Peyer's patch (tissue), 4 donors: ENCODE measurements around the gene PTPN4. TPM values are rescaled to one million over a fixed set of nuclear protein-coding genes. Genes with fewer than 3 reads are reported as not detected.

ENCODE experiments used
- DNase-seq, 3 donors: peaks; one replicate each; pipeline ENCODE4 v3.0.0-alpha.2; 2017 to 2019
- H3K27ac ChIP-seq, 4 donors: fragments of 200-600 bp; sonication (generic); one replicate each; pipeline ENCODE4 v1.5.1; 2016 to 2019
- H3K27me3 ChIP-seq, 2 donors: fragments of 200-600 bp; sonication (generic); one replicate each; pipeline ENCODE4 v1.5.1; 2019
- H3K36me3 ChIP-seq, 3 donors: fragments of 200-600 bp; sonication (generic); one replicate each; pipeline ENCODE4 v1.5.1; 2016 to 2019
- H3K4me1 ChIP-seq, 4 donors: fragments of 200-600 bp; sonication (generic); one replicate each; pipeline ENCODE4 v1.5.1; 2016 to 2019
- H3K4me3 ChIP-seq, 4 donors: fragments of 200-600 bp; sonication (generic); 1 replicate in 3 of 4; 2 replicates in 1 of 4; pipeline ENCODE4 v1.5.1; 2016 to 2019; ENCODE audit warnings: mild to moderate bottlenecking in 1 of 4
- H3K9me3 ChIP-seq, 4 donors: fragments of 200-600 bp; sonication (generic); one replicate each; pipeline ENCODE4 v1.5.1; 2016 to 2019; ENCODE audit warnings: mild to moderate bottlenecking in 1 of 4
- CTCF ChIP-seq, 6 experiments: fragments of 450-650 bp in 4 of 6; fragments of 200-600 bp in 2 of 6; sonication (generic) in 1 of 6; IDR thresholded peaks; one replicate each; pipeline ENCODE4 v1.5.1; 2017 to 2019; ENCODE audit warnings: antibody characterized with exemption in 6 of 6, mild to moderate bottlenecking in 3 of 6, moderate library complexity in 1 of 6
- POLR2A ChIP-seq, 2 donors: fragments of 450-650 bp; IDR thresholded peaks; one replicate each; pipeline ENCODE4 v1.5.1; 2017; ENCODE audit warnings: antibody characterized with exemption in 2 of 2, mild to moderate bottlenecking in 2 of 2, moderate library complexity in 2 of 2
- total RNA-seq, 4 donors: library from RNA; depleted of rRNA; stranded (reverse); fragments of >200 nt; gene quantifications; one replicate each; pipeline ENCODE4 v1.1.0, GENCODE V29; 2016

The PTPN4 gene
- total RNA-seq, 4 donors from 2014 or later = 33.1 to 86.6 (median 43.5) TPM

GRCh38 chr2:119940856-119941255, 181.1 kb downstream of the PTPN4 start:
- Histone ChIP-seq H3K4me1 (no peaks in the 10 kb centered on the region), H3K36me3 (peaks cover 0 to 12% (median 0%) of the 10 kb centered on the region in 3 donors)
- no peak for DNase-seq

GRCh38 chr2:119941388-119941787, 181.7 kb downstream of the PTPN4 start:
- Histone ChIP-seq H3K4me1 (no peaks in the 10 kb centered on the region), H3K27me3 (no peaks in the 10 kb centered on the region), H3K27ac (no peak overlapping the region), H3K4me3 (no peak overlapping the region), H3K36me3 (peaks cover 0 to 12% (median 0%) of the 10 kb centered on the region in 3 donors), H3K9me3 (no peaks in the 10 kb centered on the region)
- TF ChIP-seq POLR2A (IDR thresholded peaks at IDR 0.05) (no peak), CTCF (IDR thresholded peaks at IDR 0.05) (no peak)
- no peak for DNase-seq

More at GRCh38 chr2:119940856-119941255, 181.1 kb downstream of the PTPN4 start:
- H3K4me3 ChIP-seq = no peak overlapping the region
- H3K9me3 ChIP-seq = no peaks in the 10 kb centered on the region
- H3K27ac ChIP-seq = no peak overlapping the region
- TF ChIP-seq POLR2A (IDR thresholded peaks at IDR 0.05) = no peak
- TF ChIP-seq CTCF (IDR thresholded peaks at IDR 0.05) = no peak
- no peaks in the 10 kb centered on the region for H3K27me3 ChIP-seq

GRCh38 chr2:119941981-119942513, 182.3 kb downstream of the PTPN4 start:
- Histone ChIP-seq H3K4me1 (no peaks in the 10 kb centered on the region), H3K27me3 (no peaks in the 10 kb centered on the region), H3K27ac (no peak overlapping the region), H3K36me3 (peaks cover 0 to 16% (median 0%) of the 10 kb centered on the region in 3 donors), H3K9me3 (no peaks in the 10 kb centered on the region), H3K4me3 (no peak overlapping the region)
- no peak for DNase-seq
- TF ChIP-seq POLR2A (IDR thresholded peaks at IDR 0.05) (no peak), CTCF (IDR thresholded peaks at IDR 0.05) (no peak)

GRCh38 chr2:119943058-119943457, 183.3 kb downstream of the PTPN4 start:
- peaks cover 0 to 20% (median 0%) of the 10 kb centered on the region in 3 donors for H3K36me3 ChIP-seq
- no peaks in the 10 kb centered on the region for H3K9me3 ChIP-seq
- H3K27me3 ChIP-seq = no peaks in the 10 kb centered on the region
- TF ChIP-seq CTCF (IDR thresholded peaks at IDR 0.05) = no peak
- no peak for TF ChIP-seq POLR2A (IDR thresholded peaks at IDR 0.05)
- no peak for DNase-seq
- H3K4me1 ChIP-seq = no peaks in the 10 kb centered on the region
- no peak overlapping the region for H3K4me3 ChIP-seq
- H3K27ac ChIP-seq = no peak overlapping the region

- Histone ChIP-seq H3K9me3 (no peaks in the 10 kb centered on the region), H3K27me3 (no peaks in the 10 kb centered on the region), H3K36me3 (peaks cover 0 to 28% (median 0%) of the 10 kb centered on the region in 3 donors), H3K27ac (no peak overlapping the region), H3K4me1 (no peaks in the 10 kb centered on the region), H3K4me3 (no peak overlapping the region)
- TF ChIP-seq CTCF (IDR thresholded peaks at IDR 0.05) (no peak), POLR2A (IDR thresholded peaks at IDR 0.05) (no peak)
- no peak for DNase-seq
Measured at GRCh38 chr2:119947535-119947934, 187.8 kb downstream of the PTPN4 start.

GRCh38 chr2:119950966-119951365, 191.2 kb downstream of the PTPN4 start:
- no peak for DNase-seq
- no peak overlapping the region for H3K4me3 ChIP-seq
- H3K27me3 ChIP-seq = no peaks in the 10 kb centered on the region
- H3K4me1 ChIP-seq = no peaks in the 10 kb centered on the region
- H3K36me3 ChIP-seq = peaks cover 0 to 23% (median 0%) of the 10 kb centered on the region in 3 donors
- no peak for TF ChIP-seq POLR2A (IDR thresholded peaks at IDR 0.05)
- TF ChIP-seq CTCF (IDR thresholded peaks at IDR 0.05) = no peak
- no peaks in the 10 kb centered on the region for H3K9me3 ChIP-seq
- no peak overlapping the region for H3K27ac ChIP-seq
